CD4-positive, alpha-beta T cell treated with Interleukin-6 at 100 ng/mL for 8 hours (primary cell): ENCODE measurements around the gene DYNC1H1.
A peak's percentile ranks its signal among the peaks of the same experiment; 100 is the strongest.
"Not testable (repeated sequence)": the region's sequence is repeated elsewhere in the genome, so short reads cannot be mapped to it uniquely, and the experiment has no call there.

Experiments used
- DNase-seq: peaks from one replicate; pipeline ENCODE4 v3.0.0-alpha.2; 2020; ENCODE audit warnings: mixed read lengths, low spot score

The DYNC1H1 gene

DNA sequence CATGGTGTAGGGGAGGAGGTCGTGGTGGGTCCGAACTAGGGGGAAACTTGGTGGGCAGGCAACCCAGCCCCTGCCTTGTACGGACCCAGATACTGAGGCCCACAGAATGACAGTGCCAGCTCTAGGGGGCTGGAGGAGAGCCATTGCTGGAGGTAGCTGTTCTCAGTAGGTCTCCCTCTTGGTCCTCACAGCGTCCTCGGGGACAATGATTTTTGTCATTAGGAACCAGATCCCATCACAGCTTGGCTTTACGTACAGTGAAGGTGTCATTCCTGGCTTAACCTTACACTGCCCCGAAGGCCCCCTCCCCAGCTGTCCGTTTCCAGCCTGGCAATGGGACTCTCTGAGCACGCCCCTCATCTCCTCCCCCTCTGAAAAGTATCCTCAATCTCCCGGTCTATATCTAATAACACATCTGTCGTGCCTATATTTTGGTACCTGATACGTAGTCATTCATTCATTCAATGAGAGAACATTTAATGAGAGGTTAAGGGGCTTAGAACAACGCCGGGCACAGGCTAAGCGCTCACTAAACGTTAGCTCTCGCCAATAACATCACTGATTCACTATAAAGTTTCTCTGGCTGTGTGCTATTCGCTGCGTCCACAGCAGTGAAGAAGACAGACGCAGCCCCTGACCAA lies 597 bp upstream of the DYNC1H1 start:
- no peak for DNase-seq

- DNase-seq, result peak; percentile 49
Observed at GRCh38 chr14:101965181-101965544, 790 bp downstream of the DYNC1H1 start.

- no peak for DNase-seq
Observed at GRCh38 chr14:101965770-101966722, 1.7 kb downstream of the DYNC1H1 start.

GRCh38 chr14:101966742-101967141 lies 2.4 kb downstream of the DYNC1H1 start:
- no peak for DNase-seq

DNA sequence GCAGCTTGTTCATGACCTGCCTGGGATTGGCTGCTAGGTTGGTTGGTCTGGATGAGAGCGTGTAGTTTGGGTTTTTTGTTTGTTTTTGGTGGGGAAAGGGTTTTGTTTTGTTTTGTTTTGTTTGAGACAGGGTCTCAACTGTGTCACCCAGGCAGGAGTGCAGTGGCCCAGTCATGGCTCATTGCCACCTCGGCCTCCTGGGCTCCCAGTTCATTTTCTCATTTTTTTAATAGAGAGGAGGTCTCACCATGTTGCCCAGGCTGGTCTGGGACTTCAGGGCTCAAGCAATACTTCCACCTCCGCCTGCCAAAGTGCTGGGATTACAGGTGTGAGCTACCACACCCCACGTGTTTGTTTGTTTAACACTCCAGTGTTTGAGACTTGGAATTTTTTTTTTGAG lies 3.8 kb downstream of the DYNC1H1 start:
- no peak for DNase-seq

GRCh38 chr14:101969481-101969880 lies 5.1 kb downstream of the DYNC1H1 start:
- DNase-seq, result no peak

DNA sequence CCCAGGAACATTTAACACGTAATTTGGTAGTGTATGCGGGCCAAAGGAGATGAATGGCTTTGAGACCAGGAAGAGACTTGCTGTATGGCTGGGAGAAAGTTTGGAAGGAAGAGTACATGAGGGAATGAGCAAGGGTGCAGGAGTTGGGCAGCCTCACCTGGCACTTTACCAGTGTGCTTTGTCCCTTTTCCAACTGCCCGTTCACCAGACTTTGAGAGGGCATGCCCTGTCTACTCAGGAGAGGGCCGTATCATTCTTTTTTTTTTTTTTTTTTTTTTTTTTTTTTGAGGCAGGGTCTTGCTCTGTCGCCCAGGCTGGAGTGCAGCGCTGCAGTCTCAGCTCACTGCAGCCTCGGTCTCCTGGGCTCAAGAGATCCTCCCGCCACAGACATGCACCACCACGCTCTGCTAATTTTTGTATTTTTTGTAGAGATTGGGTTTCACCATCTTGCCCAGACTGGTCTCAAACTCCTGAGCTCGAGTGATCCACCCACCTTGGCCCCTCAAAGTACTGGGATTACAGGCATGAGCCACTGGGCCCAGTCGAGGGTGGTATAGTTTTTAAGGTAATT lies 6.5 kb downstream of the DYNC1H1 start:
- no peak for DNase-seq

DNA sequence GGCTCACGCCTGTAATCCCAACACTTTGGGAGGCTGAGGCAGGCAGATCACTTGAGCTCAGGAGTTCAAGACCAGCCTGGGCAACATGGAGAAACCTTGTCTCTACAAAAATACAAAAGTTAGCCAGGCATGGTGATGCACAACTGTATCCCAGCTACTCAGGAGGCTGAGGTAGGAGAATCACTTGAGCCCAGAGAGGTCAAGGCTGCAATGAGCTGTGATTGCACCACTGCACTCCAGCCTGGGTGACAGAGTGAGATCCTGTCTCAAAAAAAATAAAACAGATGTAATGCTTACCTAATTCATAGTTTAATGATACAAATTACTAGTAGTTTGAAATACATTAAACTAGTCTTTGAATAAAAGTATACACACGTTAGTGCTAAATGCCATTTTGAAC lies 7.1 kb downstream of the DYNC1H1 start:
- not testable (repeated sequence) for DNase-seq

DNA sequence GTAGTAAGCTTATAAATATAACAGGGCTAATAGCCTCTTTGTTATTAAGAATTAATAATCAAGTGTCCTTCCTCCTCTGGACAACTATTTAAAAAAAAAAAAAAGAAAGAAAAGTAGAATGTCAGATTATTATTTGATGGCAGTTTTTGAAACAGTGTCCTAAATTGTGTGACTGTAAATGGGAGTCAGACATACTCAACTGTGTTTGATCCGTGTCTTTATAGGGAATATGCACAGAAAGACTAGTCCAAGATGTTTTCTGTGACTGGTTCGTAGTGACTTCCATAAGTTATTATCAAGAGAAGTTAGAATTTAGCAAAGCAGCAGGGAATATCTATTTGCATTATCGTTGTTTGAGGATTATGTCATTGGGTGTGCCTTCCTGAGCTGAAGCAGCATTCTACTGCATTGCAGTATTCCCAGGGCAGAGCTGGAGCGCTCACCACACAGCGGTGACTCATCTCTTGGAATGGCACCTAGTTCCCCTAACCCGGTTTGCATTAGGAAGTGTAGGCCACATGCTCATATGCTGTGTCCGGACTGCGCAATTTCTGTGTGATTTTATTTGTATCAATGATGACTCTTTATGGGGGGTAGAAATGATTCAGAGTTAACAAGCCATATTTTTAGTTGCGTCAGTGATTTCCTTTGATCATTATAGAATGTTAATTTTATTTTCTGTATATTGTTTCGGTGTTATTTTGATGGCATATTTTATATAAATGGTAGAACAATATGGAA lies 7.9 kb downstream of the DYNC1H1 start:
- DNase-seq, result no peak

- DNase-seq, result no peak
Observed at GRCh38 chr14:101973356-101973755, 9.0 kb downstream of the DYNC1H1 start.

GRCh38 chr14:101975231-101975630 lies 10.9 kb downstream of the DYNC1H1 start:
- DNase-seq, result no peak

DNA sequence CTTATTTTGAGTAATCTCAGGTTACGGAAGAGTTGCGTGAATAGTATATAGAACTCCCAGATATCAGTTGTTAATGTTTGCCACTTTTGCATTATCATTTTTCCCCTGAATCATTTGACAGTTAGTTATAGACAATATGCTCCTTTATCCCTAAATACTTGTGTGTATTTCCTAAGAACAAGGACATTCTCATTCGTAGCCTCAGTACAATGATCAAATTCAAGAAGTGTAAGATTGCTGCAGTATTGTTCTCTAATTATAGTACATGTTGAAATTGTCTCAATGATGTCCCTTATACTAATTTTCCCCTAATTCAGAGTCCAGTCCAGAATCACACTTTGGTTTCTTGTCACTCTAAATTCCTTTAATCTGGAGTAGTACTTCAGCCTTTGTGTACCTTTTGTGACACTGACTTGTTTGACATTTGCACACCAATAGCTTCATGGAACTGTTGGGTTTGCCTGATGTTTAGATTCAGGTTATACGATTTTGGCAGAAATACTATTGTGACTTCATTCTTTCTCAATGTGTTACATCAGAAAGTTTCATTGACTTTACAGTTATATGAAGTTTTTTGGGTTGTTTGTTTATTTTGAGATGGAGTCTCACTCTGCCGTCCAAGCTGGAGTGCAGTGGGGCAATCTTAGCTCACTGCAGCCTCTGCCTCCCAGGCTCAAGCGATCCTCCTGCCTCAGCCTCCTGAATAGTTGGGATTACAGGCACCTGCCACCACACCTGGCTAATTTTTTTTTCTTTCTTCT lies 13.1 kb downstream of the DYNC1H1 start:
- DNase-seq, result no peak

DNA sequence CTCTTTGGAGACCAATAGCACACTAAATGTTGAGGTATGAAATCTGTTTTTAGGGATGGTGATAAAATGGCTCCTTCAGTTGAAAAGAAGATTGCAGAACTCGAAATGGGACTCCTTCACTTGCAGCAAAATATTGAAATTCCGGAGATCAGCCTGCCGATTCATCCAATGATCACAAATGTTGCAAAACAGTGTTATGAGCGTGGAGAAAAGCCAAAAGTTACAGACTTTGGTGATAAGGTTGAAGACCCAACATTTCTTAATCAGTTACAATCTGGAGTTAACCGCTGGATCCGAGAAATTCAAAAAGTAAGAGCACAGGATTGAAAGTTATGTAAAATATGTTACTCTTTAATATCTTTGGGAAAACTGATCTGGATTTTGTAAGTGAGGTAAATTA lies 15.3 kb downstream of the DYNC1H1 start:
- no peak for DNase-seq

DNA sequence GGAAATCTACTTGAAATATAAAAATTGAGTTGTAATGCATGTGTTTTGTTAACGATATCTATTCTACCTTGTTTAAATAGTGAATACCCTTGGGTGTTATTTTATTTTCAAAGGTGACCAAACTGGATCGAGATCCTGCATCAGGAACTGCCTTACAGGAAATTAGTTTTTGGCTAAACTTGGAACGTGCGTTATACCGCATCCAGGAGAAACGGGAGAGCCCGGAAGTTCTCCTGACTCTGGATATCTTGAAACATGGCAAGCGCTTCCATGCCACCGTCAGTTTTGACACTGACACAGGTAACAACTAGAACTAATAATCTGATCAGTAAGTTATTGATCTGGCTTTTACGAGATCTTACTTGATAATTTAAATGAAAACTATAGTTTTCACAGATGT lies 15.9 kb downstream of the DYNC1H1 start:
- no peak for DNase-seq

GRCh38 chr14:101980700-101981099 lies 16.3 kb downstream of the DYNC1H1 start:
- no peak for DNase-seq

- DNase-seq, result no peak
Observed at GRCh38 chr14:101982621-101983020, 18.2 kb downstream of the DYNC1H1 start.

DNA sequence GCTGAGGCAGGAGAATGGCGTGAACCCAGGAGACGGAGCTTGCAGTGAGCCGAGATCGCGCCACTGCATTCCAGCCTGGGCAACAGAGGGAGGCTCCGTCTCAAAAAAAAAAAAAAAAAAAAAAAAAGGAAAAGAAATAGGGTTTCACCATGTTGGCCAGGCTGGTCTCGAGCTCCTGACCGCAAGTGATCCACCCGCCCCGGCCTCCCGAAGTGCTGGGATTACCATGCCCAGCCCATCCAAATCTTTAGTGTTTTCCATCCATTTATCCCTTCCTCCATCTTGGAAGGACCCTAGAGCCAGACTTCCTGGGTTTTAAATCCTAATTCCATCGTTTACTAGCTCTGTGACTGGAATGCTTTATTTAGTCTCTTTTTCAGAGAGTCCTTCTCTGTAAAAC lies 20.5 kb downstream of the DYNC1H1 start:
- DNase-seq, result not testable (repeated sequence)

GRCh38 chr14:101985957-101986356 lies 21.6 kb downstream of the DYNC1H1 start:
- DNase-seq, result no peak

DNA sequence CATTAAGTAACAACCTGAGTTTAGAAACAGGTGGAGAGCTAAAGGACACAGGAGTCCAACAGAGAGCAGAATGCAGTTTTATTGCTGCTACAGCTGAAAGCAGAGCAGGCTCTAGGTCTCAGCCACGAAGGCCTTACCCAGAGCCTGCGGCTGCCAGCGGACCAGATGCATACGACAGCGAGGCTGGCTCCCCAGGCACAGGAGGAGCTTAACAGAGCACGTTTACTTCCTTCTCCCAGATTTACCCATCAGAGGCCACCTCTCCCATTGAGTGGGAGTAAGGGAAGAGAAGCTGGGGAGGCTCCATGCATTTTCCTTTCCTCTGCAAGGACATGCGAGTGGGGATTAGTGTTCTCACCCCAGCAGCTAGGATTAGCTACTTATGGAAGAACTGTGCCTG lies 22.6 kb downstream of the DYNC1H1 start:
- no peak for DNase-seq

GRCh38 chr14:101988377-101988776 lies 24.0 kb downstream of the DYNC1H1 start:
- DNase-seq, result no peak

DNA sequence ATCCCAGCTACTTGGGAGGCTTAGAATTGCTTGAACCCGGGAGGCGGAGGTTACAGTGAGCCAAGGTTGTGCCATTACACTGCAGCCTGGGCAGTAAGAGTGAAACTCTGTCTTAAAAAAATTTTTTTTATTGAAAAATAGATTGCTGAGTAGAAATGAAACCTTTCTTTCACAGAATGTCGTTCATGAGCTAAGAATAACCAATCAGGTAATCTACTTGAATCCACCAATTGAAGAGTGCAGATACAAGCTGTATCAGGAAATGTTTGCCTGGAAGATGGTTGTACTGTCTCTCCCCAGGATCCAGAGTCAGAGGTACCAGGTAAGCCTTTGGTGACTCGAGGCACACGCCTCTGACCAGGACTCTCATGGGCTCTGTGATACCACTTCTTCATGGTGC lies 27.0 kb downstream of the DYNC1H1 start:
- DNase-seq, result no peak

DNA sequence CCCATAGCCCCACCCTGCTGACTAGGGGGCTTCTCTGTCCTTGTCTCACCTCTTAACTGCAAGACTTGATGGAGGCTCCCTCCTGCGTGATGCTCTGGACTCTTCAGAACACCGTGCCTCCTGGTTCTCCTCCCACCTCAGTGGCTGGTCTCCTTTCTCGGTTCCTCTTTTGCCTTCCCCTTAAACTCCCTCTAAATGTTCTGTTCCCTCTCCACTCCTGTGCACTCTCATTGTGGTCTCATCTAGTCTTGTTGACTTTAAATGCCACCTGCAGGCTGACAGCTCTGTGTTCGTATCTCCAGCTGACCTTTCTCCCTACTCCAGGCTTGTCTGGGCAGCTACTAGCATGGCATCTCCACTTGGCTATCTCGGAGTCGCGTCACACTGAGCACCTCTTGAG lies 28.3 kb downstream of the DYNC1H1 start:
- no peak for DNase-seq
